Keratinocyte (primary cell): Measurements from ENCODE around the gene VSIG10L2. TPM values are rescaled to one million over a fixed set of nuclear protein-coding genes. Genes with fewer than 3 reads are reported as not detected.

Experiments used
- DNase-seq: peaks from one replicate; pipeline ENCODE4 v3.0.0-alpha.2; 2011; ENCODE audit warnings: low read depth, missing footprints, low spot score
- FAIRE-seq: peaks from 2 replicates; lab custom pipeline; 2011; peaks lifted over from hg19 to GRCh38; lab: Jason Lieb, UNC
- H2AFZ ChIP-seq: 2 replicates; pipeline ENCODE4 v1.6.0; 2012; ENCODE audit warnings: low read length, control low read depth, inconsistent platforms; ENCODE audit not compliant: control insufficient read depth
- H3K27ac ChIP-seq: 2 replicates; pipeline ENCODE4 v1.5.1; 2011; ENCODE audit warnings: low read length; ENCODE audit not compliant: control insufficient read depth, insufficient read depth
- H3K27me3 ChIP-seq: 3 replicates; pipeline ENCODE4 v1.6.0; 2011; ENCODE audit warnings: low read length; ENCODE audit not compliant: control insufficient read depth, insufficient read depth; ENCODE audit errors: extremely low read depth
- H3K36me3 ChIP-seq, 2 experiments: 2 replicates in 1 of 2; 3 replicates in 1 of 2; pipeline ENCODE4 v1.5.1; 2011; ENCODE audit warnings: low read length in 2 of 2, mild to moderate bottlenecking in 1 of 2; ENCODE audit not compliant: control insufficient read depth in 2 of 2, insufficient read depth in 2 of 2; ENCODE audit errors: extremely low read depth in 1 of 2
- H3K4me1 ChIP-seq: 3 replicates; pipeline ENCODE4 v1.5.1; 2011; ENCODE audit warnings: low read length; ENCODE audit not compliant: control insufficient read depth, insufficient read depth; ENCODE audit errors: extremely low read depth
- H3K4me2 ChIP-seq: 3 replicates; pipeline ENCODE4 v1.6.0; 2011; ENCODE audit warnings: low read depth, low read length; ENCODE audit not compliant: control insufficient read depth, insufficient read depth; ENCODE audit errors: extremely low read depth
- H3K4me3 ChIP-seq, 3 experiments: fragments of 200-600 bp in 1 of 3; sonication (generic) in 1 of 3; 2 replicates in 2 of 3; 3 replicates in 1 of 3; pipeline ENCODE4 v1.5.1; 2011 to 2016; ENCODE audit warnings: low read length in 3 of 3, mild to moderate bottlenecking in 3 of 3, control low read depth in 2 of 3, inconsistent platforms in 1 of 3, low read depth in 1 of 3, mixed read lengths in 1 of 3, mixed run types in 1 of 3, moderate library complexity in 1 of 3; ENCODE audit not compliant: control insufficient read depth in 2 of 3, insufficient read depth in 2 of 3; ENCODE audit errors: extremely low read depth in 1 of 3
- H3K79me2 ChIP-seq: 2 replicates; pipeline ENCODE4 v1.6.0; 2012; ENCODE audit warnings: low read length; ENCODE audit not compliant: control insufficient read depth, insufficient read depth
- H3K9ac ChIP-seq: 3 replicates; pipeline ENCODE4 v1.6.0; 2011; ENCODE audit warnings: low read length; ENCODE audit not compliant: control insufficient read depth, insufficient read depth; ENCODE audit errors: extremely low read depth
- H3K9me1 ChIP-seq: 3 replicates; pipeline ENCODE4 v1.6.0; 2011; ENCODE audit warnings: low read length; ENCODE audit not compliant: control insufficient read depth, insufficient read depth; ENCODE audit errors: extremely low read depth
- H3K9me3 ChIP-seq: 2 replicates; pipeline ENCODE4 v1.5.1; 2012; ENCODE audit warnings: low read depth, low read length; ENCODE audit not compliant: control insufficient read depth
- H4K20me1 ChIP-seq: 3 replicates; pipeline ENCODE4 v1.6.0; 2011; ENCODE audit warnings: low read length; ENCODE audit not compliant: control insufficient read depth, insufficient read depth; ENCODE audit errors: extremely low read depth
- CTCF ChIP-seq, 3 experiments: IDR thresholded peaks in 1 of 3; conservative IDR thresholded peaks in 1 of 3; optimal IDR thresholded peaks in 1 of 3; 2 replicates in 2 of 3; 3 replicates in 1 of 3; pipeline versions ENCODE3 to v1.5.1; 2011; ENCODE audit warnings: low read length in 3 of 3, mild to moderate bottlenecking in 3 of 3, moderate library complexity in 2 of 3, control low read depth in 1 of 3, inconsistent platforms in 1 of 3; ENCODE audit not compliant: insufficient read depth in 2 of 3; ENCODE audit errors: extremely low read depth in 1 of 3
- EZH2 ChIP-seq: IDR thresholded peaks from one replicate; pipeline ENCODE4 v1.6.1; 2012; ENCODE audit warnings: inconsistent platforms, mild to moderate bottlenecking, low read length, moderate library complexity
- dilution Hi-C: fragments of 300-500 bp; cut with MboI; formaldehyde crosslinking; loops from one replicate; pipeline ENCODE4 v1.7.0; 2020; ENCODE audit warnings: low sequenced_read_pairs; ENCODE audit not compliant: extremely low pct_ligation_motif_present
- polyA plus RNA-seq, 5 experiments: library from polyadenylated mRNA; depleted of rRNA in 3 of 5; stranded (reverse) in 3 of 5; stranded (forward) in 1 of 5; unstranded in 1 of 5; fragments of >200 nt; gene quantifications; 1 replicate in 1 of 5; 2 replicates in 3 of 5; 3 replicates in 1 of 5; pipeline versions ENCODE4 v1.2.1 to v1.2.3, GENCODE V29; 2011 to 2012; ENCODE audit warnings: missing spikeins in 2 of 5, low read depth in 1 of 5, low replicate concordance in 1 of 5

The VSIG10L2 gene
- polyA plus RNA-seq, 1 donor (not counting 4 experiments of a cell fraction or from before 2014, with no cell fraction given), result 0.09 TPM

DNA sequence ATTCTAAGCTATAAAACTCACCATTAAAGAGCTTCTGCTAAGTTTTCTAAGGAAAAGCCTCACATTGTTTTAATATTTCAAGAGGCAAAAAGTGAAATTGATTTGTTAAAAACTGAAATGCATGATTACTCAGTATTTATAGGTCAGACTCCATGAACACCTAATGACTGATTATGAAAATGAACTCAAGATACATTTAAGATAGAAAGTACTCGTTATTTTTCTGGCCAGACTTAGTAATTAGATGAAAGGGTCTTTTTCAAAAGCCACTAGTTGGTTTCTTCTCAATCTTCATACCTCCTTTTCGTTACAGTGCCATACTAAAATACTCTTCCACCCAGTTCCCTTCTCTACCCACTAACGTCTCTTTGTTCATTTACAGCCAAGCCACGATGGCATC is 56.3 kb downstream of the VSIG10L2 start:
- no peak overlapping the region for H3K4me3 ChIP-seq
- FAIRE-seq, result no peak
- H3K27ac ChIP-seq, result no peak overlapping the region

More for the DNA sequence above, 56.3 kb downstream of the VSIG10L2 start:
- no peaks in the 10 kb centered on the region for H3K4me1 ChIP-seq
- no peaks in the 10 kb centered on the region for H3K36me3 ChIP-seq
- no peaks in the 10 kb centered on the region for H3K9me3 ChIP-seq
- no peaks in the 10 kb centered on the region for H4K20me1 ChIP-seq
- H3K27me3 ChIP-seq, result no peaks in the 10 kb centered on the region
- H3K9me1 ChIP-seq, result no peaks in the 10 kb centered on the region
- H3K79me2 ChIP-seq, result no peaks in the 10 kb centered on the region
- H2AFZ ChIP-seq, result no peak overlapping the region
- no peak overlapping the region for H3K9ac ChIP-seq
- H3K4me2 ChIP-seq, result no peak overlapping the region
- TF ChIP-seq EZH2 (no peak), CTCF (optimal IDR thresholded peaks at IDR 0.05 in 1 of 3, IDR thresholded peaks at IDR 0.05 in 1 of 3, conservative IDR thresholded peaks at IDR 0.05 in 1 of 3; ENCODE audit: extremely low read depth in 1 of 3, insufficient read depth in 2 of 3, low read length in 3 of 3) (no peak)
- dilution Hi-C loops, result no loop called here
- DNase-seq, result no peak

Other genes with a start within 250 kb of the VSIG10L2 start
- gene PATE1, start 199.8 kb upstream of the VSIG10L2 start, polyA plus RNA-seq, result not detected in 3 replicates
- gene PATE2, start 167.2 kb upstream of the VSIG10L2 start, polyA plus RNA-seq, result not detected in 3 replicates
- gene PATE3, start 157.9 kb upstream of the VSIG10L2 start, polyA plus RNA-seq, result not detected in 3 replicates
- gene PATE4, start 112.7 kb upstream of the VSIG10L2 start, polyA plus RNA-seq, result not detected in 3 replicates
- 2.9 to 7.2 TPM (median 4.7 TPM) in 3 replicates for gene HYLS1, start 58.4 kb upstream of the VSIG10L2 start, polyA plus RNA-seq
- 8.8 to 16.5 TPM (median 11.8 TPM) in 3 replicates for gene PUS3, start 42.8 kb upstream of the VSIG10L2 start, polyA plus RNA-seq
- 0.04 to 0.12 TPM (median 0.05 TPM) in 3 replicates for gene DDX25, start 41.5 kb upstream of the VSIG10L2 start, polyA plus RNA-seq
- gene CDON, start 116.8 kb downstream of the VSIG10L2 start, polyA plus RNA-seq, result 1.0 to 1.6 TPM (median 1.4 TPM) in 3 replicates